ENCODE results near the gene MEX3D. TPM values are rescaled to one million over a fixed set of nuclear protein-coding genes. Genes with fewer than 3 reads are reported as not detected.
A peak's percentile ranks its signal among the peaks of the same experiment; 100 is the strongest.

The MEX3D gene
- total RNA-seq, 1 donor from 2014 or later, result 96.7 TPM

- H3K4me3 Mint-ChIP-seq (ENCODE audit: unreplicated experiment), result peak overlapping the region; percentile 95
Measured at GRCh38 chr19:1591421-1592023, 23.4 kb upstream of the MEX3D start.

GRCh38 chr19:1590641-1591397 is 22.7 kb upstream of the MEX3D start:
- peaks cover 15% of the 10 kb centered on the region for H3K27me3 Mint-ChIP-seq (ENCODE audit: unreplicated experiment)
- H3K4me1 Mint-ChIP-seq (ENCODE audit: low read depth, unreplicated experiment), result peaks cover 19% of the 10 kb centered on the region
- peak; percentile 46 for DNase-seq
- H3K27ac Mint-ChIP-seq (ENCODE audit: unreplicated experiment), result peak overlapping the region; percentile 97
- peaks cover 16% of the 10 kb centered on the region for H3K9me3 Mint-ChIP-seq (ENCODE audit: unreplicated experiment)
- TF ChIP-seq CTCF (IDR thresholded peaks at IDR 0.05; ENCODE audit: partially characterized antibody, unreplicated experiment), result no peak
- peaks cover 4% of the 10 kb centered on the region for H3K36me3 Mint-ChIP-seq (ENCODE audit: unreplicated experiment)
- H3K4me3 Mint-ChIP-seq (ENCODE audit: unreplicated experiment), result peak overlapping the region; percentile 95

More at GRCh38 chr19:1591421-1592023, 23.4 kb upstream of the MEX3D start:
- H3K27me3 Mint-ChIP-seq (ENCODE audit: unreplicated experiment), result peaks cover 15% of the 10 kb centered on the region
- no peaks in the 10 kb centered on the region for H3K36me3 Mint-ChIP-seq (ENCODE audit: unreplicated experiment)
- peaks cover 19% of the 10 kb centered on the region for H3K4me1 Mint-ChIP-seq (ENCODE audit: low read depth, unreplicated experiment)
- H3K9me3 Mint-ChIP-seq (ENCODE audit: unreplicated experiment), result peaks cover 16% of the 10 kb centered on the region
- no peak for DNase-seq
- no peak for TF ChIP-seq CTCF (IDR thresholded peaks at IDR 0.05; ENCODE audit: partially characterized antibody, unreplicated experiment)
- H3K27ac Mint-ChIP-seq (ENCODE audit: unreplicated experiment), result peak overlapping the region; percentile 97

- DNase-seq, result no peak
- Mint-ChIP-seq H3K4me3 (ENCODE audit: unreplicated experiment) (peak overlapping the region; percentile 59), H3K27ac (ENCODE audit: unreplicated experiment) (peak overlapping the region; percentile 87), H3K4me1 (ENCODE audit: low read depth, unreplicated experiment) (peaks cover 19% of the 10 kb centered on the region), H3K9me3 (ENCODE audit: unreplicated experiment) (peaks cover 8% of the 10 kb centered on the region), H3K36me3 (ENCODE audit: unreplicated experiment) (peaks cover 5% of the 10 kb centered on the region), H3K27me3 (ENCODE audit: unreplicated experiment) (peaks cover 11% of the 10 kb centered on the region)
- TF ChIP-seq CTCF (IDR thresholded peaks at IDR 0.05; ENCODE audit: partially characterized antibody, unreplicated experiment), result no peak
Measured at GRCh38 chr19:1587872-1588271, 19.7 kb upstream of the MEX3D start.

- Mint-ChIP-seq H3K36me3 (ENCODE audit: unreplicated experiment) (peaks cover 5% of the 10 kb centered on the region), H3K9me3 (ENCODE audit: unreplicated experiment) (no peaks in the 10 kb centered on the region), H3K27ac (ENCODE audit: unreplicated experiment) (no peak overlapping the region), H3K4me1 (ENCODE audit: low read depth, unreplicated experiment) (peaks cover 11% of the 10 kb centered on the region), H3K27me3 (ENCODE audit: unreplicated experiment) (no peaks in the 10 kb centered on the region), H3K4me3 (ENCODE audit: unreplicated experiment) (no peak overlapping the region)
- no peak for TF ChIP-seq CTCF (IDR thresholded peaks at IDR 0.05; ENCODE audit: partially characterized antibody, unreplicated experiment)
- DNase-seq, result no peak
Measured at GRCh38 chr19:1585243-1585580, 17.1 kb upstream of the MEX3D start.

All from glutamatergic neuron (in vitro differentiated cells).